K562 (cell line): ENCODE data around the gene GJC2. TPM values are rescaled to one million over a fixed set of nuclear protein-coding genes. Genes with fewer than 3 reads are reported as not detected.

ENCODE experiments used
- CBFB ChIP-seq: sonication (generic); formaldehyde crosslinking; IDR thresholded peaks from 2 replicates; pipeline ENCODE4 v1.4.0; 2020; ENCODE audit warnings: mild to moderate bottlenecking, missing genetic modification reagents
- CBX5 ChIP-seq: IDR thresholded peaks from 2 replicates; pipeline ENCODE4 v1.6.1; 2014; ENCODE audit warnings: low read depth, borderline replicate concordance
- E2F6 ChIP-seq, 2 experiments: IDR thresholded peaks; 2 replicates each; pipeline ENCODE4 v1.6.1; 2011; ENCODE audit warnings: borderline replicate concordance in 1 of 2, control low read depth in 1 of 2, low read depth in 1 of 2, low read length in 1 of 2, mild to moderate bottlenecking in 1 of 2, mixed read lengths in 1 of 2, moderate library complexity in 1 of 2; ENCODE audit not compliant: insufficient read depth in 1 of 2, insufficient read length in 1 of 2, poor library complexity in 1 of 2, severe bottlenecking in 1 of 2; ENCODE audit errors: extremely low read depth in 1 of 2
- FUS ChIP-seq: fragments of 200-400 bp; formaldehyde crosslinking; optimal IDR thresholded peaks from 2 replicates; pipeline ENCODE3; 2017; ENCODE audit warnings: low read depth, low read length
- KAT2B ChIP-seq: IDR thresholded peaks from one replicate; pipeline ENCODE4 v1.6.1; 2012; ENCODE audit warnings: low read depth, mild to moderate bottlenecking, control low read depth, inconsistent platforms, low read length, moderate library complexity
- MNT ChIP-seq, 2 experiments: fragments of 450-650 bp; conservative IDR thresholded peaks; 2 replicates each; pipeline ENCODE4 v1.6.1; 2017; ENCODE audit warnings: mild to moderate bottlenecking in 2 of 2, moderate library complexity in 2 of 2
- NCOA2 ChIP-seq, 2 experiments: fragments of 450-650 bp; IDR thresholded peaks; 2 replicates each; pipeline ENCODE4 v1.6.1; 2018; ENCODE audit warnings: mild to moderate bottlenecking in 2 of 2, moderate library complexity in 1 of 2; ENCODE audit not compliant: partially characterized antibody in 2 of 2
- RBM34 ChIP-seq: fragments of 200-400 bp; formaldehyde crosslinking; IDR thresholded peaks from 2 replicates; pipeline ENCODE4 v1.6.1; 2018; ENCODE audit warnings: low read length, borderline replicate concordance; ENCODE audit not compliant: insufficient read depth
- RFX7 ChIP-seq: fragments of 250-450 bp; sonication (Bioruptor Pico); IDR thresholded peaks from 2 replicates; pipeline ENCODE4 v1.5.1; 2021; ENCODE audit warnings: mild to moderate bottlenecking
- SMARCB1 ChIP-seq: IDR thresholded peaks from 2 replicates; pipeline ENCODE4 v1.6.1; 2011; ENCODE audit warnings: improper control_type of control experiment, low read depth; ENCODE audit not compliant: insufficient read length
- ZNF311 ChIP-seq: fragments of 250-450 bp; sonication (Bioruptor Pico); IDR thresholded peaks from 2 replicates; pipeline ENCODE4 v1.4.0; 2020; ENCODE audit warnings: mild to moderate bottlenecking, moderate library complexity
- ZNF583 ChIP-seq: fragments of 250-450 bp; sonication (Bioruptor Pico); IDR thresholded peaks from 2 replicates; pipeline ENCODE4 v1.4.0; 2020
- ZNF699 ChIP-seq: fragments of 250-450 bp; sonication (Bioruptor Pico); IDR thresholded peaks from 2 replicates; pipeline ENCODE4 v1.8.0; 2021; ENCODE audit warnings: mild to moderate bottlenecking, moderate library complexity; ENCODE audit not compliant: insufficient replicate concordance
- polyA plus RNA-seq, 8 experiments: library from polyadenylated mRNA; depleted of rRNA in 4 of 8; stranded (reverse) in 5 of 8; unstranded in 3 of 8; fragments of >200 nt; fragmentation: Nextera tagmentation in 2 of 8; fragmentation: Illumina TruSeq in 1 of 8; extraction: Ambion mirVana in 2 of 8; extraction: Trizol in 1 of 8; gene quantifications; 2 replicates each; pipeline versions ENCODE4 v1.2.1 to v1.2.3, GENCODE V29; 2011 to 2014; ENCODE audit warnings: inconsistent platforms in 1 of 8, missing spikeins in 1 of 8
- total RNA-seq, 7 experiments: library from RNA; depleted of rRNA in 6 of 7; stranded (reverse); fragments of >200 nt in 6 of 7; fragmentation: Illumina TruSeq in 2 of 7; extraction: Trizol in 2 of 7; gene quantifications; 2 replicates each; pipeline versions ENCODE4 v1.2.1 to v1.2.3, GENCODE V29; 2011 to 2021; ENCODE audit warnings: low replicate concordance in 1 of 7
- TF ChIP-seq, protein P1 (sequence below): fragments of 450-650 bp; IDR thresholded peaks from 2 replicates; pipeline ENCODE4 v1.6.1; 2018; ENCODE audit not compliant: partially characterized antibody
- TF ChIP-seq, protein P2 (sequence below): IDR thresholded peaks from 2 replicates; pipeline ENCODE4 v1.6.1; 2011; ENCODE audit warnings: borderline replicate concordance, low read depth, mild to moderate bottlenecking, moderate library complexity, low read length; ENCODE audit not compliant: insufficient read depth, poor library complexity, severe bottlenecking
- TF ChIP-seq, protein P3 (sequence below): sonication (generic); formaldehyde crosslinking; IDR thresholded peaks from 2 replicates; pipeline ENCODE4 v1.8.0; 2022; ENCODE audit warnings: mild to moderate bottlenecking, low read depth, missing genetic modification reagents

Gene GJC2
- total and polyA plus RNA-seq, 9 of the 15 experiments (the other 6 are each of a cell fraction or from before 2014, with no cell fraction given): 0.03 to 0.62 (median 0.11) TPM; not detected in 2

GRCh38 chr1:228166170-228166936 is 16.6 kb downstream of the GJC2 start (continued):
- no peak for TF ChIP-seq FUS
- TF ChIP-seq ZNF311 (CRISPR knock-in tag): no peak
- 0 out of 2 replicates have a peak, but pooled peaks have one; percentile 66 for TF ChIP-seq ZNF583
- TF ChIP-seq RBM34: no peak
- no peak for TF ChIP-seq CBX5
- TF ChIP-seq, protein P1, sequence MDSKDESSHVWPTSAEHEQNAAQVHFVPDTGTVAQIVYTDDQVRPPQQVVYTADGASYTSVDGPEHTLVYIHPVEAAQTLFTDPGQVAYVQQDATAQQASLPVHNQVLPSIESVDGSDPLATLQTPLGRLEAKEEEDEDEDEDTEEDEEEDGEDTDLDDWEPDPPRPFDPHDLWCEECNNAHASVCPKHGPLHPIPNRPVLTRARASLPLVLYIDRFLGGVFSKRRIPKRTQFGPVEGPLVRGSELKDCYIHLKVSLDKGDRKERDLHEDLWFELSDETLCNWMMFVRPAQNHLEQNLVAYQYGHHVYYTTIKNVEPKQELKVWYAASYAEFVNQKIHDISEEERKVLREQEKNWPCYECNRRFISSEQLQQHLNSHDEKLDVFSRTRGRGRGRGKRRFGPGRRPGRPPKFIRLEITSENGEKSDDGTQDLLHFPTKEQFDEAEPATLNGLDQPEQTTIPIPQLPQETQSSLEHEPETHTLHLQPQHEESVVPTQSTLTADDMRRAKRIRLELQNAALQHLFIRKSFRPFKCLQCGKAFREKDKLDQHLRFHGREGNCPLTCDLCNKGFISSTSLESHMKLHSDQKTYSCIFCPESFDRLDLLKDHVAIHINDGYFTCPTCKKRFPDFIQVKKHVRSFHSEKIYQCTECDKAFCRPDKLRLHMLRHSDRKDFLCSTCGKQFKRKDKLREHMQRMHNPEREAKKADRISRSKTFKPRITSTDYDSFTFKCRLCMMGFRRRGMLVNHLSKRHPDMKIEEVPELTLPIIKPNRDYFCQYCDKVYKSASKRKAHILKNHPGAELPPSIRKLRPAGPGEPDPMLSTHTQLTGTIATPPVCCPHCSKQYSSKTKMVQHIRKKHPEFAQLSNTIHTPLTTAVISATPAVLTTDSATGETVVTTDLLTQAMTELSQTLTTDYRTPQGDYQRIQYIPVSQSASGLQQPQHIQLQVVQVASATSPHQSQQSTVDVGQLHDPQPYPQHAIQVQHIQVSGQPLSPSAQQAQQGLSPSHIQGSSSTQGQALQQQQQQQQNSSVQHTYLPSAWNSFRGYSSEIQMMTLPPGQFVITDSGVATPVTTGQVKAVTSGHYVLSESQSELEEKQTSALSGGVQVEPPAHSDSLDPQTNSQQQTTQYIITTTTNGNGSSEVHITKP: peak; percentile 98
- TF ChIP-seq, protein P2, sequence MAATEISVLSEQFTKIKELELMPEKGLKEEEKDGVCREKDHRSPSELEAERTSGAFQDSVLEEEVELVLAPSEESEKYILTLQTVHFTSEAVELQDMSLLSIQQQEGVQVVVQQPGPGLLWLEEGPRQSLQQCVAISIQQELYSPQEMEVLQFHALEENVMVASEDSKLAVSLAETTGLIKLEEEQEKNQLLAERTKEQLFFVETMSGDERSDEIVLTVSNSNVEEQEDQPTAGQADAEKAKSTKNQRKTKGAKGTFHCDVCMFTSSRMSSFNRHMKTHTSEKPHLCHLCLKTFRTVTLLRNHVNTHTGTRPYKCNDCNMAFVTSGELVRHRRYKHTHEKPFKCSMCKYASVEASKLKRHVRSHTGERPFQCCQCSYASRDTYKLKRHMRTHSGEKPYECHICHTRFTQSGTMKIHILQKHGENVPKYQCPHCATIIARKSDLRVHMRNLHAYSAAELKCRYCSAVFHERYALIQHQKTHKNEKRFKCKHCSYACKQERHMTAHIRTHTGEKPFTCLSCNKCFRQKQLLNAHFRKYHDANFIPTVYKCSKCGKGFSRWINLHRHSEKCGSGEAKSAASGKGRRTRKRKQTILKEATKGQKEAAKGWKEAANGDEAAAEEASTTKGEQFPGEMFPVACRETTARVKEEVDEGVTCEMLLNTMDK: peak; percentile 4
- no peak for TF ChIP-seq RFX7
- peak; percentile 68; the same call in 1 of the 2 replicates for TF ChIP-seq CBFB (CRISPR knock-in tag)
- TF ChIP-seq ZNF699 (CRISPR knock-in tag): no peak
- TF ChIP-seq E2F6 (IDR thresholded peaks at IDR 0.05; ENCODE audit: borderline replicate concordance in 1 of 2, extremely low read depth in 1 of 2, insufficient read depth in 1 of 2, insufficient read length in 1 of 2, low read depth in 1 of 2, low read length in 1 of 2, poor library complexity in 1 of 2, severe bottlenecking in 1 of 2): peak in 1 of 2 experiments; percentile 47
- no peak for TF ChIP-seq SMARCB1
- no peak for TF ChIP-seq NCOA2 (IDR thresholded peaks at IDR 0.05; ENCODE audit: partially characterized antibody in 2 of 2)
- no peak for TF ChIP-seq KAT2B
- peak; percentile 58 to 72; a peak in 2 of 4 replicates for TF ChIP-seq MNT (conservative IDR thresholded peaks at IDR 0.05)
- TF ChIP-seq, protein P3, sequence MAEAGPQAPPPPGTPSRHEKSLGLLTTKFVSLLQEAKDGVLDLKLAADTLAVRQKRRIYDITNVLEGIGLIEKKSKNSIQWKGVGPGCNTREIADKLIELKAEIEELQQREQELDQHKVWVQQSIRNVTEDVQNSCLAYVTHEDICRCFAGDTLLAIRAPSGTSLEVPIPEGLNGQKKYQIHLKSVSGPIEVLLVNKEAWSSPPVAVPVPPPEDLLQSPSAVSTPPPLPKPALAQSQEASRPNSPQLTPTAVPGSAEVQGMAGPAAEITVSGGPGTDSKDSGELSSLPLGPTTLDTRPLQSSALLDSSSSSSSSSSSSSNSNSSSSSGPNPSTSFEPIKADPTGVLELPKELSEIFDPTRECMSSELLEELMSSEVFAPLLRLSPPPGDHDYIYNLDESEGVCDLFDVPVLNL (CRISPR knock-in tag): no peak
